Measurements from ENCODE around the gene SIGLEC15.
"Not testable (repeated sequence)": the region's sequence is repeated elsewhere in the genome, so short reads cannot be mapped to it uniquely, and the experiment has no call there.

Gene SIGLEC15

DNA sequence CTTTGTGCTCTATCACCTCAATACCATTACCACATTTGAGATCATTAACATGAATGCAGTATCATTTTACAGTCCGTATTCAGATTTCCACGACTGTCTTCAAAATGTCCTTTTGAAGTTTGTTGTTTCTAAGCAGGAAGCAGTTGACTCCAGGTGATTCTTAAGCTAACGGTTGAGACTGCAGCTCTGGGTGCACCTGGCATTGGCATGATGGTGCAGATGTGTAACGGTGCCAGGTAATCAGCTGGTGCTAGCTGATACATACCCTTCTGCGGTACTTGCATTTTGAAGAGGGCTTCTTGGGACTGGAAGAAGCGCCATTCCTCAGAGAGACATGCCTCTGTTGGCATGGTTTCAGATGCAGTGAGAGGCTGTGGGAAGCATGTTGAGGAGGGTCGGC lies 19.5 kb downstream of the SIGLEC15 start:
- H3K27ac Mint-ChIP-seq: no peak overlapping the region
- H3K4me3 Mint-ChIP-seq: no peak overlapping the region
- ATAC-seq (ENCODE audit: low read depth) (no peak), DNase-seq (ENCODE audit: low spot score in 2 of 2) (no peak)
- H3K27me3 Mint-ChIP-seq: peaks cover 4% of the 10 kb centered on the region
- peaks cover 3% of the 10 kb centered on the region for H3K4me1 Mint-ChIP-seq
- H3K9me3 Mint-ChIP-seq: no peaks in the 10 kb centered on the region
- H3K36me3 Mint-ChIP-seq: peaks cover 5% of the 10 kb centered on the region

DNA sequence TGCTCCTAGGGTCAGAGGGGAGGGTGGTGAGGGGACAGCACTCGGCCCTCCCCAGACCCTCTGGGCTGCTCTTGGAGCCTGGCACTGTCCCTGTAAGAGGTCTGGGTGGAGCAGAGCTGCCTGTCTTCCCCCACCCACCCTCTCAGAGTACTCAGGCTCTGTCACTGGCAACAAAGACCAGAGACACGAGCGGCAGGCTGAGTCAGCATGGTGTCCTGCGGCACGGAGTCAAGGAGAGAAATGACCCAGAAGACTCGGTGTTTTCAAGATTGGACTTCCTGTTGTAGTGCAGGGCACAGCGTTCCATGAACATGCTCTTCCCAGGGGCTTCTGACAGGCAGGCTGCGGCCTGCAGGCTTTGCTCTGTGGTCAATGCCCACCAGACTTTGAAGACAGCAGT lies 19.9 kb downstream of the SIGLEC15 start:
- no peaks in the 10 kb centered on the region for H3K9me3 Mint-ChIP-seq
- H3K27me3 Mint-ChIP-seq: peaks cover 2% of the 10 kb centered on the region
- ATAC-seq (ENCODE audit: low read depth): no peak
- no peak overlapping the region for H3K27ac Mint-ChIP-seq
- no peak overlapping the region for H3K4me3 Mint-ChIP-seq
- H3K4me1 Mint-ChIP-seq: peaks cover 3% of the 10 kb centered on the region
- DNase-seq (ENCODE audit: low spot score in 2 of 2): no peak
- H3K36me3 Mint-ChIP-seq: peaks cover 5% of the 10 kb centered on the region

DNA sequence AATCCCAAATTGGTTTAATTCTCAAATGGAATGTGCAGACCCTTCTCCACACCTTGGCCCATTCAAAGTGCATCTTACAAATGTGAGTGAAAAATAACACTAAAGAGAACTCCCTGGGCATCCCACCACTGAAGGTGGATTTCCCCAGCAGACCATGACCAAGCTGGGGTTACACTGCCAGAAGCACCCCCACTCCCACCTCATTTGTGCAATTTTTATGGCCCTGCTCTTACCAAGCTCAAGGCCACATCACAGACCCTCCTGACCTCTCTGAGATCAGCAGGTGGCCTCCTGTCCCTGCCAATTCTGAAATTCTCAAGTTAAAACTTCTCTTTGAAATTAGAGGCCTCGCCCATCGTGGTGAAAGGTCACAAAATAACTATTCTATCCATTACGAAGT lies 21.6 kb downstream of the SIGLEC15 start:
- no peak for ATAC-seq (ENCODE audit: low read depth)
- H3K4me3 Mint-ChIP-seq: no peak overlapping the region

DNA sequence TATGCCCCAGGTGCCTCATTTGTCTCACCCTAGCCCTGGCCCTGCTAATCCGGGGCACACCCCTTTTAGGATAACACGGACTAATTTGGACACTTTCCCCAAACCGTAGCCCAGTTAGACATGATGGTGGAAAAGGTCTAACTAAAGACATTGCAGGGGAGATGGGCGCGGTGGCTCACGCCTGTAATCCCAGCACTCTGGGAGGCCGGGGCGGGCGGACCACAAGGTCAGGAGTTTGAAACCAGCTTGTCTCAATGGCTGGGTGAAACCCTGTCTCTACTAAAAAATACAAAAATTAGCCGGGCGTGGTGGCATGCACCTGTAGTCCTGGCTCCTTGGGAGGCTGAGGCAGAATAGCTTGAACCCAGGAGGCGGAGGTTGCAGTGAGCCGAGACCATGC lies 23.2 kb downstream of the SIGLEC15 start:
- not testable (repeated sequence) for H3K9me3 Mint-ChIP-seq; H3K27ac Mint-ChIP-seq; DNase-seq (ENCODE audit: low spot score in 2 of 2); H3K4me1 Mint-ChIP-seq; H3K4me3 Mint-ChIP-seq; ATAC-seq (ENCODE audit: low read depth); H3K27me3 Mint-ChIP-seq
- H3K36me3 Mint-ChIP-seq: peaks cover 19% of the 10 kb centered on the region

More for the DNA sequence above, 21.6 kb downstream of the SIGLEC15 start:
- no peak overlapping the region for H3K27ac Mint-ChIP-seq
- peaks cover 12% of the 10 kb centered on the region for H3K36me3 Mint-ChIP-seq
- DNase-seq (ENCODE audit: low spot score in 2 of 2): no peak
- no peaks in the 10 kb centered on the region for H3K4me1 Mint-ChIP-seq
- no peaks in the 10 kb centered on the region for H3K9me3 Mint-ChIP-seq
- H3K27me3 Mint-ChIP-seq: no peaks in the 10 kb centered on the region

DNA sequence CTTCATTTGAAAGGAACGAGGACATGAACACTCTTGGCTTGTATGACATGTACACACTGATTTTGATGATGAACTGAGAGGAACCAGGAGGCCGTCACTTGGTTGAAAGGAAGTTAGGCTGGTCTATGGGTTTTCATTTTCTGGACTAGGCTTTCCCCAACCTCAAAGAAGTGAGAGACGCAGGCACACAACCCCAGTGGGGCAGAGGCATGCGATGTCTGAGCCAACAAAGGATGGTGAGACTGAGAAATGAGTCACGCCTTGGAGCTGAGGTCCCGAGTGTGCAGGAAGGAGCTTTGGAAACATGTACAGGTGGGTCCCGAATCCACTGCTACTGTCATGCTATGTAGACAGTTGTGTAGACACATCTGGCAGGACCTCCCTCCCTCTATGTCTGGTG lies 24.1 kb downstream of the SIGLEC15 start:
- Mint-ChIP-seq H3K4me3 (no peak overlapping the region), H3K27me3 (no peaks in the 10 kb centered on the region), H3K27ac (peak overlapping the region; percentile 75), H3K36me3 (peaks cover 19% of the 10 kb centered on the region), H3K4me1 (no peaks in the 10 kb centered on the region), H3K9me3 (no peaks in the 10 kb centered on the region)
- ATAC-seq (ENCODE audit: low read depth) (no peak), DNase-seq (ENCODE audit: low spot score in 2 of 2) (no peak)

DNA sequence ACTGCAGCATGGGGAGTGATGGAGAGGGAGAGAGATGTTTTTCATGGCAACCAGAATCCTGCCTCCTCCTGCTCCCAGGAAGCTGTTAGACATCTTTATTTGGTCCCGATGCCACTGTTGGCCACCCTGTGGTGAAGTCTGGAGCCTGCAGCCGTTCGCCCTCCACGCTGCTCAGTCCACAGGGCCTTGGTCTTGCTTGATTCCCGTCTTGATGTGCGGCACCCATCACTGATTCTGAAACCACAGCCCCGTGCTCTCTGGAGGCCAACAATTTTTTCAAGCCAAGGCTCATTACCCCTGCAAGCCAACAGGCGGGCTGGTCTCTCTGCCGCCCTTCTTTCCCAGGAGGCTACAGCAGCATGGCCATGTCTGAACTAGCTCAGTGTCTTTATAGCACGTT lies 24.5 kb downstream of the SIGLEC15 start:
- no peak for DNase-seq (ENCODE audit: low spot score in 2 of 2)
- no peaks in the 10 kb centered on the region for H3K4me1 Mint-ChIP-seq
- no peaks in the 10 kb centered on the region for H3K9me3 Mint-ChIP-seq
- peak; percentile 68 for ATAC-seq (ENCODE audit: low read depth)
- no peaks in the 10 kb centered on the region for H3K27me3 Mint-ChIP-seq
- no peak overlapping the region for H3K4me3 Mint-ChIP-seq
- no peak overlapping the region for H3K27ac Mint-ChIP-seq
- H3K36me3 Mint-ChIP-seq: peaks cover 20% of the 10 kb centered on the region

DNA sequence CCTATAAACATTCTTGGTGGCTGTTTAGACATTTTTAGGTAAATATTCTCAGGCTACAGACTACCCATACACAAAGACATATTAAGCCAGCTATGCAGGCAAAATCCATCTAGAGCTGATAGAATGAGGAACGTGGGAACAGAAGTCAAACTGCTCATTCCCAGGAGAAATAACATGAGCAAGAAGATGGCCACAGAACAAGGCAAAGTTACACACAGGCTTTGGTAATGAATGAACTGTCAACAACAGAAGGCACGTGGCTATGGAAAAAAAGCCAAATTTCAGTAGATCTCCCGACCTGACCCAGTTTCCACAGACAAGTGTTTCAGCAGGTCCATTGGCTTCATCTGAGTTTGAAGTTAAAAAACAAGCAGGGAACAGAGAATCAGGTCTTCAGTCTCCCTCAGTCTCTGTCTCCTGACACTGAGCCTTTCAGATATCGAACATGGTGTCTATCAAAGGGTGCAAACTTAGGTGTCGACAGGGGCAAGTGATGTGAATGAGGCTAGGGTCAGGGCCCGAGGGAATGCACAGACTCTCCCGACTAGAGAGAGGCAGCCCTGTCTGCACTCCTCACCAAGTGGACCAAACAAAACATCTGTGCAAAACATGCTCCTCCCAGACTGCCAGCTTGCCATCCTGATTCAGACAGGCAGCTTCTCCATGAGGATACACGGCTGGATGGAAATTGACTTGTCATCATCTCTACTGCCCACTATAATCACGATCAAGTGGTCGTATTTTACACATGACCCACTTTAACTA lies 25.9 kb downstream of the SIGLEC15 start:
- ATAC-seq (ENCODE audit: low read depth): no peak
- Mint-ChIP-seq H3K4me3 (no peak overlapping the region), H3K36me3 (peaks cover 31% of the 10 kb centered on the region), H3K4me1 (no peaks in the 10 kb centered on the region), H3K27ac (peak overlapping the region; percentile 38), H3K9me3 (no peaks in the 10 kb centered on the region), H3K27me3 (no peaks in the 10 kb centered on the region)
- DNase-seq (ENCODE audit: low spot score in 2 of 2): no peak

DNA sequence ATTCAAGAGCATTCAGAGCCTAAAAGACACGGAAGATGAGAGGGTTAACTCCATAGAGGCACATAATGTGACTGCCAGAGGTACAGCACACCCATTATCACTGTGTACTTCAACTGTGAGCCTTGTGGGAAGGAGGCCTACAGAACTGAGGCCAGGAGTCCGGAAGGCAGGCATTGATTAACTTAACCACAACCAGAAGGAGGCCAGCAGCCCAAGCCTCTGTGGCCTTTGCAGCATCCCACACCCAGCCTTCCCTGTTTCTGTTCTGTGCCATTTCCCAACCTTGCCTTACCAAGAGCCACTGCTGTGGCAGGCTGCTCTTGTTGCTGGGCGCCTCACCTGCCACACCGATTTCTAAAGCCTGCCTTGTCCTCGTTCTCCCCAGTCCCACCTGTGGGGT lies 27.2 kb downstream of the SIGLEC15 start:
- no peak for ATAC-seq (ENCODE audit: low read depth)
- Mint-ChIP-seq H3K4me3 (no peak overlapping the region), H3K27ac (no peak overlapping the region), H3K27me3 (no peaks in the 10 kb centered on the region), H3K4me1 (no peaks in the 10 kb centered on the region), H3K36me3 (peaks cover 34% of the 10 kb centered on the region), H3K9me3 (no peaks in the 10 kb centered on the region)
- no peak for DNase-seq (ENCODE audit: low spot score in 2 of 2)

DNA sequence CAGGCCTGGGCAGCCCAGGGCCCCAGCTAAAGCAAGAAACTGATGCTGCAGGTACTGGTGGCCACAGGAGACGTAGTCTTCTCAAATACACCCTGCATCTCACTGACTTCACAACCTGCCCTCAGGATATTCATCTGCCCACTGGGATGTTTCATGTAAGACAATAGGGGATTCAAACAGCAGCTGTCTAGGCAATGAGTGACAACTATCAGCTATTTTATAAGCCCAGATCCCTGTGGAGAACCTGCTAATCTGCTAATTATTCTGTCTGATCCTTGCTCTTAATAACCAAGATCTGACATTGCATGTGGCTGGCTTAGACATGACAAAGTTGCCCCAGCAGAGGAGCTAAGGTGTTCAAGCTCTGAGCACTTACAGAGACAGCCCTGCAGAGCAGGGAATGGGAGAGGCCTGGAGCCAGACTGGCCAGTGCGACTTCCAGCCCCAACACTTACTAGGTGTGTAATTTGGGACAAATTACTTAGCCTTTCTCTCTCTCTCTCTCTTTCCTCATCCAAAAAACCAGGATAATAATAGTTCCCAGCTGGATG lies 28.6 kb downstream of the SIGLEC15 start:
- ATAC-seq (ENCODE audit: low read depth) (no peak), DNase-seq (ENCODE audit: low spot score in 2 of 2) (no peak)
- no peak overlapping the region for H3K27ac Mint-ChIP-seq
- H3K9me3 Mint-ChIP-seq: no peaks in the 10 kb centered on the region
- H3K4me1 Mint-ChIP-seq: no peaks in the 10 kb centered on the region
- no peaks in the 10 kb centered on the region for H3K27me3 Mint-ChIP-seq
- H3K36me3 Mint-ChIP-seq: peaks cover 42% of the 10 kb centered on the region
- no peak overlapping the region for H3K4me3 Mint-ChIP-seq

DNA sequence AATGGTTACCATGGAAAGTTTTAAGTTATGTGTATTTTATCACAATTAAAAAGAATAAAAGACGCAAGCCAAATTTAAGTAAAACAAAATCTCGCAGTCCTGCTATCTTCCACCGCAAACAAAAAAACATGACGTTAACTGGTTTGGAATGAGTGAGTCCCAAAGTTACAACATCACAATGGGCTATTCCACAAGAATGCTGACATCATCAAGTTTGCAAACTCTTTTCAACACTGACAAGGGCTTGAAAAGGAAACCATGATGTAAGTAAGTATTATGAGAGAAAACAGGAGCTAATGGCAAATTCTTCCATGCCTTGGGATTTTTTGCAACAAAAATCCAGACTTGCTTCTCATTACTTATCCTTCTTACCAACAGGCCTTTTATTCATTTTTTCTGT lies 31.1 kb downstream of the SIGLEC15 start:
- H3K36me3 Mint-ChIP-seq: peaks cover 49% of the 10 kb centered on the region

DNA sequence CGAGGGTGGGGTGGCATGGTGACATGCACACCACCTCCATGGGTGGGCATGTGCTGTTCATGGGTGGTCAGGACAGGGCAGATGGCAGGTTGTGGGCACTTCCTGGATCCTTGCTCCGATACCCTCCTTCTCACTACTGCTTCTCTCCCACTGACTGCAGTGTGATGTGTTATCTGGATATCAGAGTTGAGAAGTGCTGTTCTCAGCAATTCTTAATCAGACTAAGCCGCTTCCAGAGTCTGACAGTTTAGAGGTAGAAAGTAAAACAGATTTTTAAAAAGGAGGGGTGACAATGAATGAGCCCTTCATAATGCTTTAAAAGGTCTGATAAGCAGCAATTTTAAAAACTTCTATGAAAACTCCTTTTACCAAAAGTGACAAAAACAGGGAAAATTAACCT lies 33.9 kb downstream of the SIGLEC15 start:
- no peak for ATAC-seq (ENCODE audit: low read depth)
- Mint-ChIP-seq H3K9me3 (no peaks in the 10 kb centered on the region), H3K4me1 (no peaks in the 10 kb centered on the region), H3K4me3 (no peak overlapping the region), H3K36me3 (peaks cover 58% of the 10 kb centered on the region), H3K27ac (no peak overlapping the region), H3K27me3 (no peaks in the 10 kb centered on the region)
- DNase-seq (ENCODE audit: low spot score in 2 of 2): no peak

More for the DNA sequence above, 31.1 kb downstream of the SIGLEC15 start:
- DNase-seq (ENCODE audit: low spot score in 2 of 2): no peak
- no peaks in the 10 kb centered on the region for H3K9me3 Mint-ChIP-seq
- peak overlapping the region; percentile 10 for H3K27ac Mint-ChIP-seq
- H3K4me1 Mint-ChIP-seq: no peaks in the 10 kb centered on the region
- no peak for ATAC-seq (ENCODE audit: low read depth)
- no peaks in the 10 kb centered on the region for H3K27me3 Mint-ChIP-seq
- H3K4me3 Mint-ChIP-seq: no peak overlapping the region

DNA sequence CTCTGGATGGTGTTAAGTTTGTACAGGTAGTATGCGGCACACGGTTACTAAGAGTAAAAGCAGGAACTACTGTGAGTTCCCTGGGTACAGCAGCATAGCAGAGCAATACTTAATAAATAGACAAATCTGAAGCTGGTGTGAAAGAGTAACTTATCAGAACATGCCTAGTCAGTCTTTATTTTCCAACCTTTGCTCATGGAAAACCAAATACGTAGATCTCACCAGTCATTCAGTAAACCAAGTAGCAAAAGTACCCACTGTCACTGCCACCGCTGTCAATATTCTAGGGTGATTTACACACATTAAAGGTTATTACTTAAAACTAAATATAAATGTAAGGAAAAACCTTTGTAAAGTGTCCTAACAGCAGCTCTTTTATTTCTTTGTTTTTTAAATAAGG lies 35.0 kb downstream of the SIGLEC15 start:
- Mint-ChIP-seq H3K27me3 (no peaks in the 10 kb centered on the region), H3K4me1 (no peaks in the 10 kb centered on the region), H3K4me3 (no peak overlapping the region), H3K27ac (no peak overlapping the region), H3K36me3 (peaks cover 62% of the 10 kb centered on the region), H3K9me3 (no peaks in the 10 kb centered on the region)
- DNase-seq (ENCODE audit: low spot score in 2 of 2) (no peak), ATAC-seq (ENCODE audit: low read depth) (no peak)

DNA sequence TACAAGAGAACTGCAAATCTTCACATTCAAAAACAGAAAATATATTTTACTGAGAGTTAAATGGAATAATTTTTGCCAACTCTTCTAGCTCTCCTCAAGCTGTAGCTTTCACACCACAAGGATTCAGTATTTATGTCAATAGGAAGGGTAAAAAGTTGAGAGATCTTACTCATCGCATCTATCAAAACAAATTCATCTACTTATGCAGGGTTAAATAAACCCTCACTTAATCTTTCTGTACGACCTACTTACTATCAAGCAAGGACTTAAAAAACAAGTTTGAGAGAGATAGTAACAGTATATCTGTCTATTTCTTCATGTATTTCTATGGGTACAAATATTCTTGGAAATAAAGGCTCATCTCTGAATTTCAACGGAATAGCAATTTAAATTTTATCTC lies 35.5 kb downstream of the SIGLEC15 start:
- DNase-seq (ENCODE audit: low spot score in 2 of 2) (no peak), ATAC-seq (ENCODE audit: low read depth) (no peak)
- Mint-ChIP-seq H3K4me1 (no peaks in the 10 kb centered on the region), H3K36me3 (peaks cover 63% of the 10 kb centered on the region), H3K4me3 (no peak overlapping the region), H3K27me3 (no peaks in the 10 kb centered on the region), H3K27ac (no peak overlapping the region), H3K9me3 (no peaks in the 10 kb centered on the region)

DNA sequence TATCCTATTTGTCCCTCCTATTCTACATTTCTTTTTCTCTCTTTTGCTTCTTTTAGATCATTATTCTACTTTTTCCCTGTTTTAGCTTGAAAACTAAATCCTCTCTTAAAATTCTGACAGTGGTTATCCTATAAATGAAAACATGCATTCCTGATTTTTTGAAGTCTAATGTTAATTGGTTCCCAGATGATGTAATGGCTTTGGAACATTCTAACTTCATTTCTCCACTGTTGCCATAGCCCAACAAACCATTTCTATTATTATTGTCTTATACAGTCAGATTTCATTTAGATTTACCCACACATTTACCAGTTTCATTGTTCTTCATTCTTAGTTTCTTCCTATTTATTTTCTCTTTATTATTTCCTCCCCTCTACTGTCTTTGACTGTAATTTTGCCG lies 36.5 kb downstream of the SIGLEC15 start:
- peaks cover 67% of the 10 kb centered on the region for H3K36me3 Mint-ChIP-seq
- H3K27ac Mint-ChIP-seq: peak overlapping the region; percentile 4

DNA sequence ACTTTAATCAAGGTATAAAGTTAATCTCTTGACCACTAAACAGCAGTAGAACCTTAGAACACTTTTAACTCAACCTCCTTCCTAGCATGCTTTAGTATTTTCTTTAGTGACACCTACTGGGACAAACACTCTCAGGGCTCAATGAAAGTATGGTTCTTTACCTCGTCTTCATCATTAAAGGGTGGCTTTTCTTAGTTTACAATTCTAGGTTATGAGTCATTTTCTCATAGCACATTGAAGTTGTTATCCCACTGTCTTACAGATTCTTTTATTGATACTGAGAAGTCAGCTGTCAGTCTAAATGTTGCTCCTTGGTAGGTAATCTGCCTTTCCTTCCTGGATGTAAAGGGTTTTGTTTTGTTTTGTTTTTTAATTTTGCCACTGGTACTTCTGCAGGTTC lies 38.0 kb downstream of the SIGLEC15 start:
- Mint-ChIP-seq H3K36me3 (peaks cover 64% of the 10 kb centered on the region), H3K27ac (no peak overlapping the region), H3K9me3 (no peaks in the 10 kb centered on the region), H3K4me3 (no peak overlapping the region), H3K4me1 (no peaks in the 10 kb centered on the region), H3K27me3 (no peaks in the 10 kb centered on the region)
- no peak for ATAC-seq (ENCODE audit: low read depth)
- no peak for DNase-seq (ENCODE audit: low spot score in 2 of 2)

More for the DNA sequence above, 36.5 kb downstream of the SIGLEC15 start:
- no peaks in the 10 kb centered on the region for H3K4me1 Mint-ChIP-seq
- H3K4me3 Mint-ChIP-seq: no peak overlapping the region
- H3K9me3 Mint-ChIP-seq: no peaks in the 10 kb centered on the region
- DNase-seq (ENCODE audit: low spot score in 2 of 2): no peak
- no peaks in the 10 kb centered on the region for H3K27me3 Mint-ChIP-seq
- no peak for ATAC-seq (ENCODE audit: low read depth)
